ENCODE data around the gene MNX1.

DNA sequence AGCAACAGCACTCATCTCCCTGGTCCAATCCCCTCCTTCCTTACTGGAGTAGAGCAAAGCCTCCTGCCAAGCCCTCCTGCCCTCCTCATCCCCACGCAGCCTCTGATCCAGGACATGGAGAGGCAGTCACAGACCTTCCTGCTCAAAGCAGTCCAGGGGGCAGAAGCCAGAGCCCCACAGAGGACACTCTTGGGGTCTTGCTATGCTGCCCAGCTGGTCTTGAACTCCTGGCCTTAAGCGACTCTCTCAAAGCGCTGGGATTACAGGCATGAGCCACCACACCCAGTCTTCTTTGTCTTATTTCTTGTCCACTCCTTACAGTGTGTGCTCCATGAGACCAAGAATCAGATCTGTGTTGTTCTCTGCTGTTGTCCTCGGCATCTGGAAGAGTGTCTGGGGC, 26.6 kb upstream of the MNX1 start:
- TF ChIP-seq POLR2A (IDR thresholded peaks at IDR 0.05; ENCODE audit: low read depth, low read length) (no peak), TAF1 (IDR thresholded peaks at IDR 0.05; ENCODE audit: borderline replicate concordance, low read depth, low read length) (no peak), POLR2AphosphoS5 (IDR thresholded peaks at IDR 0.05; ENCODE audit: low read depth, low read length) (no peak)
